HG03558 (cell line): ENCODE data around the gene CDK5R1.

Experiments used
- ATAC-seq: cut with Tn5 transposase; IDR thresholded peaks from one replicate; pipeline ENCODE4 v1.9.1; 2021; ENCODE audit warnings: moderate number of reproducible peaks; ENCODE audit not compliant: unreplicated experiment; ENCODE audit errors: extremely low read depth

The CDK5R1 gene

GRCh38 chr17:32470405-32471167, 16.2 kb upstream of the CDK5R1 start:
- no peak for ATAC-seq

- no peak for ATAC-seq
These were observed 15.1 kb upstream of the CDK5R1 start for GRCh38 chr17:32471652-32472051.

- no peak for ATAC-seq
These were observed 11.5 kb upstream of the CDK5R1 start for GRCh38 chr17:32475258-32475657.

GRCh38 chr17:32477220-32477619, 9.6 kb upstream of the CDK5R1 start:
- no peak for ATAC-seq

- no peak for ATAC-seq
These were observed 7.6 kb upstream of the CDK5R1 start for GRCh38 chr17:32479074-32479617.

- no peak for ATAC-seq
These were observed 5.6 kb upstream of the CDK5R1 start for GRCh38 chr17:32481193-32481592.

GRCh38 chr17:32482568-32483320, 4.0 kb upstream of the CDK5R1 start:
- no peak for ATAC-seq

GRCh38 chr17:32483451-32484019, 3.3 kb upstream of the CDK5R1 start:
- no peak for ATAC-seq

- ATAC-seq: no peak
These were observed 2.7 kb upstream of the CDK5R1 start for GRCh38 chr17:32484041-32484461.

GRCh38 chr17:32484628-32485027, 2.2 kb upstream of the CDK5R1 start:
- no peak for ATAC-seq

GRCh38 chr17:32485261-32486110, 1.3 kb upstream of the CDK5R1 start:
- no peak for ATAC-seq

GRCh38 chr17:32486111-32486700, 587 bp upstream of the CDK5R1 start:
- no peak for ATAC-seq

GRCh38 chr17:32487473-32488176, 832 bp downstream of the CDK5R1 start:
- no peak for ATAC-seq

- ATAC-seq: no peak
These were observed 1.4 kb downstream of the CDK5R1 start for GRCh38 chr17:32488177-32488542.

GRCh38 chr17:32488604-32489180, 1.9 kb downstream of the CDK5R1 start:
- no peak for ATAC-seq

GRCh38 chr17:32489320-32490100, 2.7 kb downstream of the CDK5R1 start:
- no peak for ATAC-seq

- ATAC-seq: no peak
These were observed 3.3 kb downstream of the CDK5R1 start for GRCh38 chr17:32490101-32490482.
